ENCODE measurements around the gene SUSD1.

GRCh38 chr9:112059145-112059965 lies 115.7 kb downstream of the SUSD1 start:
- no peak for TF ChIP-seq CTCF (IDR thresholded peaks at IDR 0.05)
- peak in 2 of 3 donors; percentile 43 to 68 for TF ChIP-seq POLR2AphosphoS5 (IDR thresholded peaks at IDR 0.05)
- no peak for TF ChIP-seq POLR2A (IDR thresholded peaks at IDR 0.05)

Data from transverse colon (tissue), 4 donors.